HL-60 (cell line): ENCODE data around the gene WDR70.

Experiments
- DNase-seq, 2 experiments: peaks; one replicate each; pipeline ENCODE4 v3.0.0-alpha.2; 2010 to 2020; ENCODE audit warnings: low read depth in 1 of 2, low spot score in 1 of 2
- H3K27ac ChIP-seq: fragments of 250-450 bp; sonication (Bioruptor Pico); replicated peaks from 2 replicates; pipeline ENCODE4 v1.5.1; 2020; ENCODE audit warnings: mild to moderate bottlenecking, moderate library complexity
- H3K27me3 ChIP-seq: fragments of 250-450 bp; sonication (Bioruptor Pico); 2 replicates; pipeline ENCODE4 v1.5.1; 2021; ENCODE audit warnings: mild to moderate bottlenecking, moderate library complexity; ENCODE audit not compliant: insufficient read depth, poor library complexity, severe bottlenecking
- H3K4me3 ChIP-seq: replicated peaks from 2 replicates; pipeline ENCODE4 v1.5.1; 2011; ENCODE audit warnings: mild to moderate bottlenecking, control low read depth, low read length; ENCODE audit not compliant: insufficient read depth
- CTCF ChIP-seq: IDR thresholded peaks from one replicate; pipeline ENCODE4 v1.5.1; 2011; ENCODE audit warnings: low read length, control low read depth, inconsistent platforms; ENCODE audit not compliant: insufficient read depth
- GABPA ChIP-seq: IDR thresholded peaks from 2 replicates; pipeline ENCODE4 v1.6.1; 2012; ENCODE audit warnings: low read depth
- POLR2AphosphoS5 ChIP-seq: IDR thresholded peaks from 2 replicates; pipeline ENCODE4 v1.6.1; 2012; ENCODE audit warnings: low read depth
- REST ChIP-seq: IDR thresholded peaks from 2 replicates; pipeline ENCODE4 v1.6.1; 2012; ENCODE audit warnings: low read depth; ENCODE audit not compliant: insufficient replicate concordance
- SPI1 ChIP-seq: IDR thresholded peaks from 2 replicates; pipeline ENCODE4 v1.6.1; 2012; ENCODE audit warnings: low read depth, mild to moderate bottlenecking, borderline replicate concordance

The WDR70 gene

GRCh38 chr5:37769108-37769507, 390.0 kb downstream of the WDR70 start:
- TF ChIP-seq SPI1 (no peak), GABPA (no peak), CTCF (no peak), POLR2AphosphoS5 (no peak), REST (no peak)
- no peaks in the 10 kb centered on the region for H3K27me3 ChIP-seq
- no peak overlapping the region for H3K4me3 ChIP-seq
- DNase-seq, result no peak
- H3K27ac ChIP-seq, result no peak overlapping the region

GRCh38 chr5:37769840-37770239, 390.7 kb downstream of the WDR70 start:
- TF ChIP-seq GABPA, result no peak
- TF ChIP-seq CTCF, result no peak
- no peak for TF ChIP-seq REST
- no peak for TF ChIP-seq POLR2AphosphoS5
- TF ChIP-seq SPI1, result no peak
- Histone ChIP-seq H3K4me3 (no peak overlapping the region), H3K27ac (no peak overlapping the region), H3K27me3 (no peaks in the 10 kb centered on the region)
- DNase-seq, result no peak

GRCh38 chr5:37770786-37771185, 391.7 kb downstream of the WDR70 start:
- no peaks in the 10 kb centered on the region for H3K27me3 ChIP-seq
- H3K27ac ChIP-seq, result no peak overlapping the region; the same call in 1 of the 2 replicates
- no peak overlapping the region for H3K4me3 ChIP-seq
- TF ChIP-seq SPI1 (no peak), GABPA (no peak), CTCF (no peak), POLR2AphosphoS5 (no peak), REST (no peak)
- DNase-seq, result no peak
